ENCODE data around the gene PBX3. TPM values are rescaled to one million over a fixed set of nuclear protein-coding genes. Genes with fewer than 3 reads are reported as not detected.

Gene PBX3
- total RNA-seq, 2 donors from 2014 or later: 71.1 to 91.5 TPM

DNA sequence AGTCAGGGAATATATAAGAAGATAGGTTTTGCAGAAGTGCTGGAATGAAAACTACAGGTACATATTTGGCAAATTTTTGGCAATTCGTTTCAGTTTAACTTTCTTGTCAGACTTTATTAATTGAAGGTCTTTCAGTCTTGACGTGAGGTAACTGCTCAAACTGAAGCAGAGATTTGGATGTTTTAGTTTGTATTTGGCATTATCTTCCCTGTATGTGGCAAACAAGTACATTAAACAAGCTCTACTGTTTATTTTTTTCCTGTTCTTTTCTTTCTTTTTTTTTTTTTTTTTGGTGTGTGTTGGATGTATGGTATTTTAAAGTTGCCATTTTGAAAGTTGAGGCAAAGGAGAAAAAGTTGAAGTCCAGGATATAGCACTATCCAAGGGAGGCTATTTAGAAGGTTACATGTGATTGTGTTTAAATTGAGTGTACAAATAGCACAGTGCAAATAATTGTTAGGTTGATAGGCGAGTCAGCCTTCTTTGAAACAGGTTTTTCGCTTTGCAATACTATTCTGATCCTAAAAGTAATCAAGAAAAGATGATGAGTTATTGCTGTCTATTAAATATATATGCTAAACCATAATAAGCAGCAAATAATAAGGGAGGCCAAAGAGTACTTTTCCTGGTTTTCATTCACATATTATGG lies 2.2 kb downstream of the PBX3 start:
- TF ChIP-seq, protein P1, sequence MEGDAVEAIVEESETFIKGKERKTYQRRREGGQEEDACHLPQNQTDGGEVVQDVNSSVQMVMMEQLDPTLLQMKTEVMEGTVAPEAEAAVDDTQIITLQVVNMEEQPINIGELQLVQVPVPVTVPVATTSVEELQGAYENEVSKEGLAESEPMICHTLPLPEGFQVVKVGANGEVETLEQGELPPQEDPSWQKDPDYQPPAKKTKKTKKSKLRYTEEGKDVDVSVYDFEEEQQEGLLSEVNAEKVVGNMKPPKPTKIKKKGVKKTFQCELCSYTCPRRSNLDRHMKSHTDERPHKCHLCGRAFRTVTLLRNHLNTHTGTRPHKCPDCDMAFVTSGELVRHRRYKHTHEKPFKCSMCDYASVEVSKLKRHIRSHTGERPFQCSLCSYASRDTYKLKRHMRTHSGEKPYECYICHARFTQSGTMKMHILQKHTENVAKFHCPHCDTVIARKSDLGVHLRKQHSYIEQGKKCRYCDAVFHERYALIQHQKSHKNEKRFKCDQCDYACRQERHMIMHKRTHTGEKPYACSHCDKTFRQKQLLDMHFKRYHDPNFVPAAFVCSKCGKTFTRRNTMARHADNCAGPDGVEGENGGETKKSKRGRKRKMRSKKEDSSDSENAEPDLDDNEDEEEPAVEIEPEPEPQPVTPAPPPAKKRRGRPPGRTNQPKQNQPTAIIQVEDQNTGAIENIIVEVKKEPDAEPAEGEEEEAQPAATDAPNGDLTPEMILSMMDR (IDR thresholded peaks at IDR 0.05): no peak
- no peaks in the 10 kb centered on the region for H3K9me3 ChIP-seq
- H3K36me3 ChIP-seq: no peaks in the 10 kb centered on the region
- H3K4me1 ChIP-seq: peaks cover 0 to 33% of the 10 kb centered on the region in 2 donors
- peak overlapping the region; percentile 90 to 92 for H3K27ac ChIP-seq
- H3K4me3 ChIP-seq: peak overlapping the region; percentile 86 to 87
- no peaks in the 10 kb centered on the region for H3K27me3 ChIP-seq
- DNase-seq (ENCODE audit: low spot score): no peak

DNA sequence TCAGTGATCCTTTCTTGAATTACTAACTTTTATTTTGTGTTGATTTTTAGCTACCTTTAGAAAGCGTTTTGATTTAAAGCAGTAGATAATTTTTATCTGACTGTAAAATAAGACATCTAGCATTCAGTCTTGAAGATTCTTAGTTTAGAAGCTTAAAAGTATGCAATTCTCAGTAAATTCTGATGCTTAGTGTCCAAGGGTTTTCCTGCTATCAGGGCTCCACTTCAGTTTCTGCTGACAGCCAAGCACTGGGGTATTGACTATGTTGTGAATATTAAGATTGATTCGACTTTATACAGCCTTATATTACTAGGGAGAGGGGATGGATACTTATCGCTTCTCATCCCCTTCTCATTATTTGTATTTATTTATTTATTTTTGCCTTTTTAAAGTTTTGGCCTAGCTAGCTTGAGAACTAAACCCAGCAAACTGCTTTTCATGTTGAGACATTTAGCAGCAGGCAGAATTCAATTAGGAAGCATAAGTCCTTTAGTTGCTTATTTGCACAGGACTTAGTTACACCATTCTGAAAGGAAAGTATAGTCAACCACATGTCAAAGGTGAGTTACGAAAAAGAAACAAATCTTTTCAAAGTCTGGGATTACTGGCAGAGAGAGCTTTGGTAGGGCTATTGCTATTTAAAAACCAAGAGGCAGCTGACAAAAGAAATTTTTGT lies 2.9 kb downstream of the PBX3 start:
- TF ChIP-seq, protein P1 (IDR thresholded peaks at IDR 0.05): no peak

DNA sequence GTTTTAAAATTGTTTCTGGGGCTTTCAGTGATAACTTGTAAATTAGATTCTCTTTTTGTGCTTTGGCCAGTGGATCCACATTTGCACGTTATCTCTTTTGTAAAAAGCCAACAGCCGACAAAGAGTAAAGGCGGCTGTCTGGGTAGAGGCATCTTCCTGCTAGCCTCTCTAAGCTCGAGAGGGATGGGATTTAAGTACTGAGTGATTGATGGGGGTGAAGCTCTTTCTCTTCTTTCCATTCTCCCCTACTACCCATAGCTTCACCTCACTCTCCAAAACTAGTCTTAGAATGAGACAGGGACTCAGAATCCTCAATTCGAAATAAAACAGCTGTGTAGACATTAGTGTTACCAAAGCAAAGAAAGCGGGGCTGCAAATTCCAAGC lies 3.4 kb downstream of the PBX3 start:
- TF ChIP-seq, protein P1 (IDR thresholded peaks at IDR 0.05): no peak

More for the DNA sequence above, 2.9 kb downstream of the PBX3 start:
- peak overlapping the region; percentile 64 to 90 for H3K27ac ChIP-seq
- H3K4me3 ChIP-seq: peak overlapping the region; percentile 12 to 31
- DNase-seq (ENCODE audit: low spot score): no peak
- no peaks in the 10 kb centered on the region for H3K36me3 ChIP-seq
- peaks cover 0 to 38% of the 10 kb centered on the region in 2 donors for H3K4me1 ChIP-seq
- no peaks in the 10 kb centered on the region for H3K9me3 ChIP-seq
- no peaks in the 10 kb centered on the region for H3K27me3 ChIP-seq

DNA sequence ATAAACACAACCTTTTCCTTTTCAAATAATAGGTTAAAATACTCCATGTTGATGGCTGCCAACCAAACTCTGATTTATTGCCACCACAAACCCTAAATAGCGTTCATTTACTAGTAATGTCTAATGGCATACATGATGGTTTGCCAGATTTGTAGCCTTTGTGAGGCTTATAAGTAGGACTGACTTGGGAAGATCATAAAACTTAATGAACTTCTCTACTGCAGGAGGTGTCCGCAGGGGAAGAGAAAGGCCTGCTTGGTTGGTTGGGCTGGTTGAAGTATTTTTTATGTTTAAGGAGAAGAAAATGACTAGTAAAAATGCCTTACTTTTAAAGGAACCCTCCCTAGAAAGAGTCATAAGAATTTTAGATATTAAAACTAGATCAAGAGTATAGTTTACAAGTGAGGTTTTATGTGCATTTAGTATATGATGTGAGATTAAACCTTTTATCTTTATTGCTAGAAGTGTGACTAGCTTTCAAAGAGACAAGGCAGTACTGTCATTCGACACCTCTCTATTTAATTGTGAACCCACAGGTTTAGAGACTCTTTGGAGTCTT lies 5.0 kb downstream of the PBX3 start:
- Histone ChIP-seq H3K4me3 (peak overlapping the region in 1 of 2 donors; percentile 8), H3K27me3 (no peaks in the 10 kb centered on the region), H3K9me3 (no peaks in the 10 kb centered on the region), H3K27ac (peak overlapping the region; percentile 4 to 17), H3K36me3 (no peaks in the 10 kb centered on the region), H3K4me1 (peaks cover 0 to 35% of the 10 kb centered on the region in 2 donors)
- TF ChIP-seq, protein P1 (IDR thresholded peaks at IDR 0.05): no peak
- no peak for DNase-seq (ENCODE audit: low spot score)

More for the DNA sequence above, 3.4 kb downstream of the PBX3 start:
- Histone ChIP-seq H3K27ac (peak overlapping the region; percentile 64 to 90), H3K27me3 (no peaks in the 10 kb centered on the region), H3K4me3 (peak overlapping the region; percentile 12 to 31), H3K4me1 (peaks cover 0 to 37% of the 10 kb centered on the region in 2 donors), H3K36me3 (no peaks in the 10 kb centered on the region), H3K9me3 (no peaks in the 10 kb centered on the region)
- no peak for DNase-seq (ENCODE audit: low spot score)

DNA sequence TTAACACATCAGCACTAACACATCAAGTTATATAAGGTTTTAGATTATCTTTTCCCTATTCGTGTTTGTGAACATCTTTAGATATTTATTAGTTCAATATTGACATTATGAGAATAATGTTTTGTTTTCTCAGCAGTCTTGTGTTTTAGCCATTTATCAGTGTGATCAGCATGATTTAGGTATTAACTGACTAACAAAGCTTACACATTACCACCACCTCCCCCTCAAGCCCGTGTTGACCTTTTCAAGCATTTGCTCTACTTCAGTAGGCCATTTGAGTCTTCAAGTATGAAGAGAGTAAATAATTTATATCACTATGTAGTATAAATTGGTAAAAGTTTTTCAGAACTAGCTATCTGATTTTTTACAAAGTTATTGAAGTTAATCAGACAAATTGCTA lies 6.9 kb downstream of the PBX3 start:
- no peak overlapping the region for H3K27ac ChIP-seq
- H3K4me1 ChIP-seq: peaks cover 0 to 48% of the 10 kb centered on the region in 2 donors
- DNase-seq (ENCODE audit: low spot score): no peak
- no peak overlapping the region for H3K4me3 ChIP-seq
- H3K9me3 ChIP-seq: no peaks in the 10 kb centered on the region
- no peaks in the 10 kb centered on the region for H3K27me3 ChIP-seq
- no peaks in the 10 kb centered on the region for H3K36me3 ChIP-seq
- TF ChIP-seq, protein P1 (IDR thresholded peaks at IDR 0.05): no peak
